LNCAP (cell line): ENCODE measurements around the gene HYLS1.

Source experiments
- TF ChIP-seq, protein P1 (sequence below): fragments of 450-650 bp; IDR thresholded peaks from 2 replicates; pipeline ENCODE4 v1.5.1; 2017; ENCODE audit warnings: mild to moderate bottlenecking

HYLS1 gene

DNA sequence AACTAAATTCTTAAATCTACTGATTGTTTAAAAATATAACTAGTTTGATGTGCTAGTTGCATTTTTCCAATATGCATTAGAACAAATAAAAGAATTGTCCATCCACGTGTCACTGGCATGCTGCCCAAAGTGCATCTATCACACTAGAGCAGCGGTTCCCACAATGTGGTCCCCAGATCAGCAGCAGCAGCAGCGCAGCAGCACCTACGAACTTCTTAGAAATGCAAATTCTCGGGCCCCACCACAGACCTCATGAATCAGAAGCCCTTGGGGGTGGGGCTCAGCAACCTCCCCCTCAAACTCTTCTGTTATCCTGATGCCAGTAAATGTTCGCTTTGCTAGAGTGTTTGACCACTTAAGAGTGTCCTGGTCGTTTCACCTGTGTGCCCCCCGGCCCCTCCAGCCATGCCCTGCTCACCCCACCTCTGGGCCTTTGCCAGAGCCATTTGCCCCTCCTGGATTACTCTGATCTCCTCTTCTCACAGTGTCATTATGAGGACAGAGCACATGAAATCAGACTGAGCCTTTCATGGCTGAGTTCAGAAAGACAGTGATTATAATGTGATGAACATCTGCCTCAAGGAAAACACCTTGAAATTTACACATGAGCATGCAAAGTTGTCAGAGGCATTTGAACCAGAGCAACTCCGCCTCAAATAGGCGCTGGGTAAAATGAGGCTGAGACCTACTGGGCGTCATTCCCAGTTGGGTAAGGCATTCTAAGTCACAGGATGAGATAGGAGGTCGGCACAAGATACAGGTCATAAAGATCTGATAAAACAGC is 45.8 kb downstream of the HYLS1 start:
- TF ChIP-seq, protein P1, sequence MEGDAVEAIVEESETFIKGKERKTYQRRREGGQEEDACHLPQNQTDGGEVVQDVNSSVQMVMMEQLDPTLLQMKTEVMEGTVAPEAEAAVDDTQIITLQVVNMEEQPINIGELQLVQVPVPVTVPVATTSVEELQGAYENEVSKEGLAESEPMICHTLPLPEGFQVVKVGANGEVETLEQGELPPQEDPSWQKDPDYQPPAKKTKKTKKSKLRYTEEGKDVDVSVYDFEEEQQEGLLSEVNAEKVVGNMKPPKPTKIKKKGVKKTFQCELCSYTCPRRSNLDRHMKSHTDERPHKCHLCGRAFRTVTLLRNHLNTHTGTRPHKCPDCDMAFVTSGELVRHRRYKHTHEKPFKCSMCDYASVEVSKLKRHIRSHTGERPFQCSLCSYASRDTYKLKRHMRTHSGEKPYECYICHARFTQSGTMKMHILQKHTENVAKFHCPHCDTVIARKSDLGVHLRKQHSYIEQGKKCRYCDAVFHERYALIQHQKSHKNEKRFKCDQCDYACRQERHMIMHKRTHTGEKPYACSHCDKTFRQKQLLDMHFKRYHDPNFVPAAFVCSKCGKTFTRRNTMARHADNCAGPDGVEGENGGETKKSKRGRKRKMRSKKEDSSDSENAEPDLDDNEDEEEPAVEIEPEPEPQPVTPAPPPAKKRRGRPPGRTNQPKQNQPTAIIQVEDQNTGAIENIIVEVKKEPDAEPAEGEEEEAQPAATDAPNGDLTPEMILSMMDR = no peak

DNA sequence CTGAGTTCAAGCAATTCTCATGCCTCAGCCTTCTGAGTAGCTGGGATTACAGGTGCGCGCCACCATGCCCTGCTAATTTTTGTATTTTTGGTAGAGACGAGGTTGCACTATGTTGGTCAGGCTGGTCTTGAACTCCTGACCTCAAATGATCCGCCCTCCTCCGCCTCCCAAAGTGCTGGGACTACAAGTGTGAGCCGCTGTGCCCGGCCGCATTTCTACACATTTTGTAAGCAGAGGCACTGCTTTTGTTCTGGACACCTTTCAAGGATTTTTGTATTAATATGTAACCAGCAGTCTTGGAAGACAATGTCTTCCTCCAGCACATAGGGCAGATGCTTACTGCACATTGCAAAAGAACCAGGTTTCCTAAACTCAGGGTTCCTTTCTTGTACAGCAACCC is 47.0 kb downstream of the HYLS1 start:
- TF ChIP-seq, protein P1 = no peak

DNA sequence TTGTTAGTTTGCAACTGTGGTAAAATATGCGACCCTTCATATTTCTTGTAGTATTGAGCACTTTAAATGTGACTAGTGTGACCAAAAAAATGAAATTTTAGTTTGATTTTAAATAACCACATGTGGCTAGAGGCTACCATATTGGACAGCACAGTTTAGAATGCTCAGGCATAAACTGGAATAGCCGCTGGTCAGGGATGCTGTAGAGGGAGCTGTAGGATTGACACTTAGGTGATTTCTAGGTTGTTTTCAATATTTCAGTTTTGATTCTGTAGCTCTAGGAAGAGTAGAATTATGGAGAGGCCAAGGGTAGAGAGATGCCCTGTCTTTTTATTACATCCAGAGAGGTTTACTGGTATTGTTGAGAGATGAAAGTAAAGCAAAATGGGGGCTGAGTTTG is 47.6 kb downstream of the HYLS1 start:
- TF ChIP-seq, protein P1 = no peak

DNA sequence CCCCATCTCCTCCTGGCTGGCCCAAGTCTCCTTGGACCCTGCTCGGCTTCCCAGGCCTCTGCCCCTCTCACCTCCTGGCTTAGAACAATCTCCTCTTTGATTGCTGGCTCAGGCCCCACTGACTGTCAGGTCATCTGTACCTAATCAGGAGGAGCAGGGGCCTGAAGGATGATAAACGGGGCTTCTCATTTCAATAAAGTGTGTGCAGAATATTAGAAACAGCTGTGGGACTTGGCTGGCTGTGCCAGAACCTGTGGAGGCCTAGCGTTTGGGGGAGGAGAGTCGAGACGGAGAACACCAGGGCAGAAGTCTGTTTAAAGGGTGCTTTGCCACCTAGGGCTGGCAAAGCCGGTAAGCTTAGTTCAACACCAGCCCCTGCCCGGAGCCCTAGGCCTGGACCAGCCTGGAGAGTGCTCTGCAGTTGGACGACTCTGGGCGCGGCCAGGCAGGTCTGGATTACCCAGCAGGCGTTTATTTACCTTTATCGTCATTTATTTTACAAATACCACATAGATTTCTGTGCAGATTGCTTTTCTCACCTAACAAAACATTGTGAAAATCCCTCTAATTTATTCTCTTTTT is 48.2 kb downstream of the HYLS1 start:
- TF ChIP-seq, protein P1 = no peak

DNA sequence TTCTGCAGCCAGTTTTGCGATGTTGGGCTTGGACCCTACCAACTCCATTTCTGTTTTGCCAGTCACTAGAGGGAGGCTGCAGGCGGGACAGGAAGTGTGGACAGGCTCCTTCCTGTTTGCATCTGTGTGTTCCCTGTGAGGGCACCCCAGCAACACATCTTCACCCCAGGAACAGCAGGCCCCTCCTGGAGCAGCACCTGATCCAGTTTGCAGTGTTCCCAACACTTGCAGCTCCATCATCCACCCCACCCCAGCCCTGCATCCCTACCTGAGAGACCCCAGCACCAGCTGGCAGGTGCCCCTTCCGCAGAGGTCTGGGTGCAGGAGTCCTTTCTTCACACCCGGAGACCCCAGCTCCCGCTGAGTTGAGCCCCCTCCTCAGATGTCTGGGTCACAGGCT is 51.0 kb downstream of the HYLS1 start:
- TF ChIP-seq, protein P1 = no peak

DNA sequence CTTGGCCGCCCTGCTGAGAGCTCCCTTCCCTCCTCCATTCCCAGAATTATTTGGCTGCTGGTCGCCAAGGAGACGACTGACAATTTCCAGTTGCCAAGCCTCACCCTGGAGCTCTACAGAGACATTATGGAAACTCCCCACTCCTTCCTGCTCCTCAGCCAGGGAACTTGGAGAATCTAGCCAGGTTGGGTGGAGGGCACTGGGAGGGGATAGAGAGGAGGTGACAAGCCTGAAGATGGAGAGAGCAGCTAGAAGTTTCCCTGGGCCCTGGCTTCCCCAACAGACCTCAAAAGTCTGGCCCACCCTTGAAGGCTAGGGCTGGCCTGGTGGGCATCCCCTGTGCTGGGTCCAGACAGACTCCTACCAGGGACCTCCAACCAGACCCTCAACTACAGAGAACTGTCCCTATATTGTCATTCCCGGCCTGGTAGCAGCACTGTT is 51.6 kb downstream of the HYLS1 start:
- TF ChIP-seq, protein P1 = no peak

DNA sequence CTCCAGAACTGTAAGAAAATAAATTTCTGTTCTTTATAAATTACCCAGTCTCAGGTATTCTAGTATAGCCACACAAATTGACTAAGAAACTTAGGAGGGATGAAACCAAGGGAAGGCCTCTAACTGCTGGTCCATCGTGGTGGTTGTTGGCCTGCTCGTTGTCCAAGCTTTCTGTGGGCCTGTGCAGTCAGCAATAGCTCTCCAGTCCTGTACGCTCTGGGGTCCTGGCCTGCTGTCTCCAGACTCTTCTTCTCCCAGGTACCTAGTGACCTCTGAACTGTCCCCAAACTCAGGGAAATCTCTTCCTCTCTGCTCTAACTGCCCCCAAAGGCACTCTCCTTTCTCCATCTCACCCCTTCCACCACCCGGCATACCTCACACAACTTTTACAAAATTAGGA is 52.7 kb downstream of the HYLS1 start:
- TF ChIP-seq, protein P1 = no peak
